Calu3 (cell line): ENCODE data around the gene LMF1. TPM values are rescaled to one million over a fixed set of nuclear protein-coding genes. Genes with fewer than 3 reads are reported as not detected.

Source experiments
- BruUV-seq: library from RNA; stranded (reverse); fragments of 400-500 nt; replicated peaks from 2 replicates; lab custom pipeline; 2021; lab: Mats Ljungman, UMichigan
- CTCF ChIA-PET: fragments of 300-600 bp; sonication (Branson Sonifier 250); formaldehyde crosslinking; loops from one replicate; lab custom pipeline; 2022; ENCODE audit warnings: antibody characterized with exemption; lab: Charles Lee
- DNase-seq: peaks from one replicate; pipeline ENCODE4 v3.0.0; 2022
- H3K27ac Mint-ChIP-seq: one replicate; pipeline ENCODE4 v1.8.0; 2022; ENCODE audit warnings: mixed read lengths; ENCODE audit not compliant: unreplicated experiment
- H3K27me3 Mint-ChIP-seq: one replicate; pipeline ENCODE4 v1.8.0; 2022; ENCODE audit warnings: mixed read lengths; ENCODE audit not compliant: unreplicated experiment
- H3K36me3 Mint-ChIP-seq: one replicate; pipeline ENCODE4 v1.8.0; 2022; ENCODE audit warnings: mild to moderate bottlenecking, moderate library complexity, mixed read lengths; ENCODE audit not compliant: insufficient read depth, unreplicated experiment
- H3K4me1 Mint-ChIP-seq: one replicate; pipeline ENCODE4 v1.8.0; 2022; ENCODE audit warnings: mild to moderate bottlenecking, low read depth, mixed read lengths; ENCODE audit not compliant: unreplicated experiment
- H3K4me3 Mint-ChIP-seq: one replicate; pipeline ENCODE4 v1.8.0; 2022; ENCODE audit warnings: mild to moderate bottlenecking, low read depth, moderate library complexity, mixed read lengths; ENCODE audit not compliant: unreplicated experiment
- H3K9me3 Mint-ChIP-seq: one replicate; pipeline ENCODE4 v1.8.0; 2022; ENCODE audit warnings: low read depth, mixed read lengths; ENCODE audit not compliant: unreplicated experiment
- intact Hi-C: fragments of 100-400 bp; cut with micrococcal nuclease; formaldehyde crosslinking; loops from one replicate; pipeline ENCODE4 v1.10.0; 2022; ENCODE audit not compliant: unreplicated experiment
- total RNA-seq: library from RNA; stranded (reverse); gene quantifications from 2 replicates; pipeline ENCODE4 v1.2.3, GENCODE V29; 2022
- TF ChIP-seq, protein P1 (sequence below): fragments of 200-600 bp; IDR thresholded peaks from one replicate; pipeline ENCODE4 v1.8.0; 2022; ENCODE audit warnings: antibody characterized with exemption; ENCODE audit not compliant: unreplicated experiment

Gene LMF1
- total RNA-seq, 1 experiment from 2014 or later, result 31.9 TPM

DNA sequence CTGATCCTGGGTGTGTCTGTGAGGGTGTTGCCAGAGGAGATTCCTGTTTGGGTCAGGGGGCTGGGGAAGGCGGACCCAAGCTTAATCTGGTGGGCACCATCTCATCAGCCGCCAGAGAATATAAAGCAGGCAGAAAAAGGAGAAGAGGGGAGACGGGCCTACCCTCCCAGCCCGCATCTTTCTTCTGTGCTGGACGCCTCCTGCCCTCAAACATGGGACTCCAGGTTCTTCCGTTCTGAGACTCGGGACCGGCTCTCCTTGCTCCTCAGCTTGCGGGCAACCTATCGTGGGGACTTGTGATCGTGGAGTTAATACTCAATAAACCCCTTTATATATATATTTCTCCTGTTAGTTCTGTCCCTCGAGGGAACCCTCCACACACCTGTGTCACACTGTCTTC lies 64.5 kb downstream of the LMF1 start:
- peaks cover 10% of the 10 kb centered on the region for H3K9me3 Mint-ChIP-seq
- no TSS peak for BruUV-seq
- H3K27ac Mint-ChIP-seq, result no peak overlapping the region
- no peaks in the 10 kb centered on the region for H3K27me3 Mint-ChIP-seq
- no peak for DNase-seq
- intact Hi-C loops, result no loop called here
- no peak overlapping the region for H3K4me3 Mint-ChIP-seq
- H3K36me3 Mint-ChIP-seq, result no peaks in the 10 kb centered on the region
- CTCF ChIA-PET, result no interaction called here
- H3K4me1 Mint-ChIP-seq, result no peaks in the 10 kb centered on the region
- TF ChIP-seq, protein P1, sequence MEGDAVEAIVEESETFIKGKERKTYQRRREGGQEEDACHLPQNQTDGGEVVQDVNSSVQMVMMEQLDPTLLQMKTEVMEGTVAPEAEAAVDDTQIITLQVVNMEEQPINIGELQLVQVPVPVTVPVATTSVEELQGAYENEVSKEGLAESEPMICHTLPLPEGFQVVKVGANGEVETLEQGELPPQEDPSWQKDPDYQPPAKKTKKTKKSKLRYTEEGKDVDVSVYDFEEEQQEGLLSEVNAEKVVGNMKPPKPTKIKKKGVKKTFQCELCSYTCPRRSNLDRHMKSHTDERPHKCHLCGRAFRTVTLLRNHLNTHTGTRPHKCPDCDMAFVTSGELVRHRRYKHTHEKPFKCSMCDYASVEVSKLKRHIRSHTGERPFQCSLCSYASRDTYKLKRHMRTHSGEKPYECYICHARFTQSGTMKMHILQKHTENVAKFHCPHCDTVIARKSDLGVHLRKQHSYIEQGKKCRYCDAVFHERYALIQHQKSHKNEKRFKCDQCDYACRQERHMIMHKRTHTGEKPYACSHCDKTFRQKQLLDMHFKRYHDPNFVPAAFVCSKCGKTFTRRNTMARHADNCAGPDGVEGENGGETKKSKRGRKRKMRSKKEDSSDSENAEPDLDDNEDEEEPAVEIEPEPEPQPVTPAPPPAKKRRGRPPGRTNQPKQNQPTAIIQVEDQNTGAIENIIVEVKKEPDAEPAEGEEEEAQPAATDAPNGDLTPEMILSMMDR, result no peak

- Mint-ChIP-seq H3K27me3 (no peaks in the 10 kb centered on the region), H3K4me1 (no peaks in the 10 kb centered on the region), H3K36me3 (peaks cover 4% of the 10 kb centered on the region), H3K9me3 (peaks cover 10% of the 10 kb centered on the region), H3K27ac (no peak overlapping the region), H3K4me3 (no peak overlapping the region)
- no peak for DNase-seq
- TF ChIP-seq, protein P1, result no peak
- intact Hi-C loops, result no loop called here
- CTCF ChIA-PET, result interaction anchor here (0.9 kb wide), 1 partner anchor 96 kb away, joined by 3 read pairs; no protein-coding TSS in a partner anchor
- no TSS peak for BruUV-seq
Observed at GRCh38 chr16:901715-902601, 68.8 kb downstream of the LMF1 start.

DNA sequence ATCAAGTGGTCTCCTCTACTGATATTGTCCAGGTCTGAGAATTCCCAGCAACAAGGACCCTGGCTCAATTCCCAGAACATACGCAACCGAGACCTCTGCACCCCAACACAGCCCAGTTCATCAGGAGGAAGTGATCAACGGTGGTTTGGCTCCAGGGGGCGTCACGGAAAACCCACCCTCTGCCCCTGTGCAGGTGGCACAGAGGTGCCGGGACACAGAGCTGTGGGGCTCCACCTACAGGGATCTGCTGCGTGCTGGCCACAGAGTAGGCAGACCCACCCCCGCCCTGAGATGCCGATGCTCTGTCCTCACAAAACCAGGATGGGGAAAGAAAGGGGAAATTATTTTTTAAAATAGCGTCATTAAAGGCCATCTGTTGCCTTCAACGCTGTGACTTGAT lies 69.6 kb downstream of the LMF1 start:
- Mint-ChIP-seq H3K36me3 (peaks cover 4% of the 10 kb centered on the region), H3K9me3 (peaks cover 7% of the 10 kb centered on the region), H3K4me3 (no peak overlapping the region), H3K27ac (no peak overlapping the region), H3K4me1 (no peaks in the 10 kb centered on the region), H3K27me3 (no peaks in the 10 kb centered on the region)
- TF ChIP-seq, protein P1, result no peak
- no peak for DNase-seq
- intact Hi-C loops, result no loop called here
- BruUV-seq, result no TSS peak
- CTCF ChIA-PET, result no interaction called here

DNA sequence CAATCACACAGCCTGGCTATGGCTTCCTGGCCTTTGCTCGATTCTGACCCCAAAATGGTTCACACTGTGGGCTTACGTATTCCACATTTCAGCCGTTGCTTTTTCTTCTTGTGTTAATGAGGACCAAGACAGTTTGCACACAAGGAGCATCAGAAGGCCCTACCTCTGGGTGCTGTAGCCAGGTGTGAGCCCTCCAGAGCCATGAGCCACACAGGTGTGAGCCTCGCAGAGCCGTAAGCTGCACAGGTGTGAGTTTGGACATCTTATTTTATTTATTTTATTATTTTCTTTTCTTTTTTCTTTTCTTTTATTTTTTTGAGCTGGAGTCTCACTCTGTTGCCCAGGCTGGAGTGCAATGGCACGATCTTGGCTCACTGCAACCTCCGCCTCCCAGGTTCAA lies 70.6 kb downstream of the LMF1 start:
- Mint-ChIP-seq H3K27ac (no peak overlapping the region), H3K4me1 (no peaks in the 10 kb centered on the region), H3K36me3 (peaks cover 4% of the 10 kb centered on the region), H3K27me3 (no peaks in the 10 kb centered on the region), H3K9me3 (peaks cover 6% of the 10 kb centered on the region), H3K4me3 (no peak overlapping the region)
- CTCF ChIA-PET, result interaction anchor here (0.6 kb wide), 1 partner anchor 9 kb away, joined by 3 read pairs; no protein-coding TSS in a partner anchor
- TF ChIP-seq, protein P1, result no peak
- no peak for DNase-seq
- BruUV-seq, result no TSS peak
- intact Hi-C loops, result no loop called here
